ENCODE measurements around the gene PNPLA2.

Gene PNPLA2

DNA sequence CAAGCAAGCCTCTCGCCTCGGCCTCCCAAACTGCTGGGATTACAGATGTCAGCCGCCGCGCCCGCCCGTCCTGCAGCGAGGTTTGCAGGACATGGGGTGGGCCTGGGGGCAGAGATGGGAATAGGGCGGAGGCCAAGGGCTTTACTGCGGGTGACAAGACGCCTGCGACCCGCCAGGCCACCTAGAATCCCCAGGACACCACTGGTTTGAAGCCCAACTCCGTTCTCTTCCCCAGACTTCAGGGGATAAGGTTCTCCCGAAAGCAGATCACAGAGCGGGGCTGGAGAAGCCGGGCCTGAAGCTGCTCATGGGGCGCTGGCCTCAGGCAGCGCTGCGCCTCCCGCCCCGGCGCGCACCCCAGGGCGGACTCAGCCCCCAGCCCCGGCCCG, 23.3 kb downstream of the PNPLA2 start:
- TF ChIP-seq ZNF274 (IDR thresholded peaks at IDR 0.05; ENCODE audit: low read depth, low read length), result no peak
- H3K4me3 ChIP-seq (ENCODE audit: low read length), result peak overlapping the region; percentile 93

DNA sequence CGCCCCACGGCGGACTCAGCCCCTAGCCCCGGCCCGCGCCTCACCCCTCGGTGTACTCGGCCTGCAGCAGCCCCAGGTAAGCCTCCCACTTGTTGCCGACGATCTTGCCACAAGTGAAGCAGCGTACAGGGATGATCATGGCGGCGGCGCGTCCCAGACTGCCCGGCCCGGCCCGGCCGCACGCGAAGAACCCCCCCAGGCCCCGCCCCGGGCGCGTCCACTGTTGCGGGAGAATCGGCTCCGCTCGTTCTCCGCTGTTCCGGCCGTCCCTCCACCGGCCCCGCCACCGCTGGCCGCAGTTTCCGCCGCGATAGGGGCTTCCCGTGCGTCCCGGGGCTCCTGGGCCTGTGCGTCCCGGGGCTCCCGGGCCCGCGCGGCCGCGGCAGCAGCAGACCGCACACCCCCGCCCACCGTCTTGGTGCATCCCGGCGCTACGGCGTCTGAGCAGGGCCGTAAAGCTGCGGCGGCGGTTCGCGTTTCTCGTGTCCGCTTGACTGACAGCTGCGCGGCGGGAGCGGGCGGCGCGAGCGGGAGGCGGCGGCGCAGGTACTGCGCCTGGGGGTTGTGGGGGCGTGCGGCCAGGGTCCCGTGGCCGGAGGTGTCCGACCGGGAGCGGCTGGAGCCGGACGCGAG, 23.8 kb downstream of the PNPLA2 start, which contains the start of the genes POLR2L and TSPAN4:
POLR2L (minus strand) TSS at position 160 of the 633 bp plus-strand sequence; CDS start at position 139, 21 bp downstream.
TSPAN4 (plus strand) TSS at position 483 of the 633 bp plus-strand sequence. CDS start 7,453 bp downstream, outside the sequence.
- H3K4me3 ChIP-seq (ENCODE audit: low read length), result peak within 1 kb of the TSS; percentile 93
- TF ChIP-seq ZNF274 (IDR thresholded peaks at IDR 0.05; ENCODE audit: low read depth, low read length), result no peak

DNA sequence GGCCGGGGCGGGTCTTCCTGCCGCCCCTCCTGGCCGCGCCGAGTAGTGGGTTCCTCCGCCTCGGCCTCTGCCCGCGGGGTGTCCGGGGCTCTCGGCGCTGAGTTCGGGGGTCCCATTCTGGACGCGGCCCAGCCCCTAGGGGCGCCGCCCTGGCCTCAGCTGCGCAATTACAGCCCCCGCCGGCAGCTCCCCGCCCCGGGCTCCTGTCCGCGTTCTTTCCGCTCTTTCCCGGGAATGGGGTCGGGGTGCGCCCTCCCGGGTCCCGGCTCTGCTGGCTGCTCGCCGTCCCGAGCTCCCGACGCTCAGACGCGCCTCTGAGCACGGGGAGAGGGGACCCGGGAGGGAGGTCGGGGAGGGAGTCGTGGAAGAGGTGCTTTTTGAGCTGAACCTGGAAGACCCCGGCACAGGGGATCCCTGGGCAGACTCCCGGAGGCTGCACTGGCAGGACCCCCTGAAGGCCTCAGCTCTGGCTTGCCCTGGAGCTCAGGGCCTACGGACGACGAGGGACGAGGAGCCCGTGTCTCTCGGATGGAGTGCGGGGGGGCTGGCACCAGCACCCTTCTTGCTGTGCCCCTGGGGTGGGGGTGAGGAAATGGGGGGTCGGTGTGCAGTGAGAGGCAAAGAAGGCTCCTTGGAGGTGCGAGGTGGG, 24.5 kb downstream of the PNPLA2 start:
- H3K4me3 ChIP-seq (ENCODE audit: low read length), result peak overlapping the region; percentile 93
- TF ChIP-seq ZNF274 (IDR thresholded peaks at IDR 0.05; ENCODE audit: low read depth, low read length), result no peak

DNA sequence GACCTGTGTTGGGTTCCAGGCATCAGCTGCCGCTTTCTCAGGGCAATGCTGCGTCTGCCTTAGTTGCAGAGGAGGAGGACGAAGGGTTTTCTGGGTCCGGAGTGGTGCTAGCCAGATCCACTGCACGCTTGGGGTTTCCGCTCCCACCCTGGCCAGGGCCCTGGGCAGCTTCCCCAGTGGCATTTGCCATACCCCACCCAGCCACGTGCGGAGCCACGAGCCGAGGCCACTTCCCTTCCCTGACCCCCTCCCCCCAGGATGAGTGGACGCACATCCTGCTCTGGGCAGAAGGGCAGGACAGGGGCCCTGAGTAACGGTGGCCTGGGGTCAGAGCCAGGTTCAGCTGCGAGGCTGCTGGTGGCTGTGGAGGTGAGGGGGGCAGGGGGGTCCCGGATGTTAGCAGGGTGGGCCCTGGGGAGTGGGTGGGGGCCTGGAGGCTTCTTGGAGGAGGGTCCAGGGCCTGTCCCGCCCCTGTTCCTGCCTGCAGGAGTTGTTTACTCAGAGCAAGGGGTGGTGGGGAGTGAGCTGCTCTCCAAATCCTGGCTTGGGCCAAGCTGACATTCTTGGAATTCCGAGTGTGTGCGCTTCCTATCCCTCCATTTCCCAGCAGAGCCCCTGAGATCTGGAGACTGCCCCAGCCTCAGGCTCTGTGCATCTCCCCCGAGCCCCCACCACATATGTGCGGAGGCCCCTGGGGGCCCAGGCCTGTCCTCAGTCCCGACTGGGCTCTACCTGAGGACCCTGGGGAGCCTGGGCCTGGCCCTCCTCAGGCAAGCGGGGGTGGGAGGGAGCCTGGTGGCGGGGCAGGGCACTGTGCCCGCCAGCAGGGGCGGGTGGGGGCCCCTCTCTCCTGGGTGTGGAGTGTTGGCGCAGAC, 25.3 kb downstream of the PNPLA2 start:
- no peak for TF ChIP-seq ZNF274 (IDR thresholded peaks at IDR 0.05; ENCODE audit: low read depth, low read length)
- peak overlapping the region; percentile 93; the same call in 1 of the 2 replicates for H3K4me3 ChIP-seq (ENCODE audit: low read length)

DNA sequence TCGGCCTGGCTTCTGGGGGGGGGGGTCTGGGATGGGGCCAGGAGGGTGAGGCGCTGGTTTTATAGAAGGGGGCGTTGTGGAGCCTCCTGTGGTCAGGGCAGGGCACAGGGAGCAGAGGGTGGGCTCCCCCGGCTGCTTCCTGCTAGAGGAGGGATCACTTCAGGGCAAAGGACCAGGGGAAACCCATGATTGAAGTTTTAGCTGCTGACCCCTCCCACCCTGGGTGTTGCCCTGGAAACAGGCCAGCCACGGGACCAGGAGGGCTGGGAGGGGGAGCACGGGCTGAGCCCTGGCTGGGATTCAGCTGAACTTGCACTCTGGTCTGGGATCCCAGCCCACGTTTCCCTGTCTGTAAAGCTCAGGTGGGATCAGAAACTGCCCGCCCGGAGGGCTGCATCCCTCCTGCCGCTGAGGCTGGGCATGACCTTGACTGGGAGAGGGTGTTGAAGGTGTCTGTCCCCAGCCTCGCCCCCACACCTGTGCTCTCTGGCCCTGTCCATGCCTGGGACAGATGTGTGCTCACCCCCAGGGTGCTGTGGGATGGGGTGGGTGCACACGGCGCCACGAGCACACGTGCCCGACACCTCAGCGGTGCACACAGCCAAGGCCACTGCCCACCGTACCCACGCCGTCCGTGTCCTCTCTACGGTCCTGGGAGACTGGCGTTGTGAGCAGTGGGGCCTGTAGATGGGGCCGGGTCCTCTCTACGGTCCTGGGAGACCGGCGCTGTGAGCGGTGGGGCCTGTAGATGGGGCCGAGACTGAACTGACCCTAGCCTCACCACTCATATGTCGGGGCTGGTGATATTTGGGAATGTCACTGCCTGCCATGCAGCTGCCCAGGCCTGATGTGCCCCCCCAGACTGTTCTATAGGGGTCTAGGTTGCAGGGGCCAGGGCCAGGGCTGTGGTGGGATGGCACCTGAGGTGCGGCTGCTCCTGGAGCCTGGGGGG, 26.3 kb downstream of the PNPLA2 start:
- no peak for TF ChIP-seq ZNF274 (IDR thresholded peaks at IDR 0.05; ENCODE audit: low read depth, low read length)
- H3K4me3 ChIP-seq (ENCODE audit: low read length), result no peak overlapping the region

DNA sequence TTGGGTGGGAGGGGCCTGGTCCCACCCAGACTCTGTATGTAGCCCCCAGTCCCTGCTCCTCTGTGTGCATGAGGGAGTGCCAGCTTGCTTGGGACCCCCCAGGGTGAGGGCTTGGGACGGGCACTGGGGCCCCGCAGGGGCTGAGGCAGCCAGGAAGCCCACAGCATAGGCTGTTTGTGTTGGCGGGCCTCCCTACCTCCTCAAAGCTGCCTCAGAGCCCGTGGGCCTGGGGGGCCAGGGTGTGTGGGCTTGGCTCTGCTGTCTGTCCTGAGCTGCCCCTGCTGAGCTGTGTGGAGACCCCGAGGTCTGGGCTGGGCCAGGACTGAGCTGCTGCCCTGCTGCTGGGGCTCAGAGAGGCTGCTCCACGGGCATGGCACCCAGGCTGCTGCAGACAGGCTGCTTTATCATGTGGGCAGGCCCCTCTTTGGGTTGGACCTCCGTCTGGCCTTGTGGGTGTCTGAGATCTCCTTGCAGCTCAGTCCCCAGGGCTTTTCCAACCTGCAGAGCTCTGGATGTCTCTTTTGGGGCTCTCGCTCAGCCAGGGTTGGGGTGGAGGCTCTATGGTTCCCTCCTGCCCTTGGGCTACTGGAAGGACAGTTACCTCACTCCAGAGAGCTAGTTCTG, 27.3 kb downstream of the PNPLA2 start:
- no peak for TF ChIP-seq ZNF274 (IDR thresholded peaks at IDR 0.05; ENCODE audit: low read depth, low read length)
- H3K4me3 ChIP-seq (ENCODE audit: low read length), result no peak overlapping the region

DNA sequence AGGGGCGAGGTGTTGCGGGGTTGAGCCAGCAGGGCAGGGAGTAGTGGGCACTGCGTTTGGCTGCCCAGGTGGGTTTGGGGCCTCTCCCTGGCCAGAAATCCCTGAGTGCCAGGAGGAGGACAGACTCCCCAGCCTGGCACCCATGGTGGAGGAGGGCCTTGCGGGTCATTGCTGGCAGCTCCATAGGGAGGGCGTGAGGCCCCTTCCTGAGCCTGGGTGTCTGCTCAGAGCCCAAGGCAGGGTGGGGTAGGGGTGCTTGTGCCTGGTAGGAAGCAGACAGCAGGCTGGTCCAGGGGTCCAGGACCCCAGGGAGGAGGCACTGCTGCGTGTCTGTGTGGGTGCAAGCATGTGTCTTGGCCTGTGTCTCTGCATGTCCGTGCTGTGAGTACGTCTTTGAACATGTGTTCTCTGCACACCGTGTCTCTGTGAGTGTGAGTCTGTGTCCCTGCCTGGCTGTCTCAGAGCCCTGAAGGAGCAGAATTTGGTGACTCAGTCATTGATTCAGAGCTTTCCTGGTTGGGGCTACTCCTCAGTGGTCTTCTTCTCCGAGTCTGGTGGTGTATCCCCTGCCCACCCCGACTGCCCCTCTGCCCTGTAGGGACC, 27.9 kb downstream of the PNPLA2 start:
- no peak overlapping the region for H3K4me3 ChIP-seq (ENCODE audit: low read length)
- TF ChIP-seq ZNF274 (IDR thresholded peaks at IDR 0.05; ENCODE audit: low read depth, low read length), result no peak

DNA sequence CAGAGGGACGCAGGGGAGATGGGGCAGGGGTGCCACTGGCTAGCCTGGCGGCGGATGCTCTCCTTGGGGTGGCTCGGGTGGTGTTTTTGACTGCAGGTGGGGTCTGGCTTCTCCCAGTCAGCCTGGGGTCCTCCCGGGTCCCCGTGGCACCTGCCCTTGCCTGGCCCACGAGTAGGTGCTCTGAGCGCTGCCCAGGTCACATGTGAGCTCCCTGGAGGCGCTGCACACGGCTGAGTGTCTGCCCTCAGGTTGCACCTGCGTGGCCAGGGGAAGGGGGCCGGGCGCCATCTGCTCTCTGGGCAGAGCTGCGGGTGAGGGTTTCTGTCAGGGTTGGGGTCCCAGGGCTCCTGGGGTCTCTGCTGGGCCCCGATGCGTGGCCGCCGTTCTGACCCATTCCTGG, 29.2 kb downstream of the PNPLA2 start:
- H3K4me3 ChIP-seq (ENCODE audit: low read length), result no peak overlapping the region
- TF ChIP-seq ZNF274 (IDR thresholded peaks at IDR 0.05; ENCODE audit: low read depth, low read length), result no peak

DNA sequence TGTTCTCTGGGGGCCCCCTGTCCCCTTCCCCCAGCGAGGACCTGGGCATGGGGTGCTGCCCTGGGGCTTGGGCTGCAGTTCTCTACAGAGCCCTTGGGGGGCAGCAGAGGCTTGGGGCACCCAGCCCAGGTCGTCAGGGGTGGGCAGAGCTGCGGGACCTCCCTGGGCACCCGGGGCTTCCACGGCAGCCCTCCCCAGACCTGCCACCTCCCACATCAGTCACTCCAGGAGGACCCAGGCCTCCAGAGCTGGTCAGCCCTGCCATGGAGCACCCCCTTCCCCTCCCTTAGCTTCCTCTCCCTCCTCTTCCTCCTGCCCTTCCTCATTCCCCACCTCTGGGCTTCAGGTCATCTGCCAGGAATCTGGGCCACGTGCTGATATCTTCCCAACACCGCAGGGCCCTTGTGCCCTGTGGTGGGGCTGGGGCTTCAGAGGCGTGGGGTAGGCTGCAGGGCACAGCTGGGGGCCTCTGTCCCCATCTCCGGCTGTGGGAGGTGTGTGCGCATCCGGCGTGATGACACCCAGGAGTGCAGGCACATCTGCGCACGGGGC, 29.7 kb downstream of the PNPLA2 start:
- no peak for TF ChIP-seq ZNF274 (IDR thresholded peaks at IDR 0.05; ENCODE audit: low read depth, low read length)
- no peak overlapping the region for H3K4me3 ChIP-seq (ENCODE audit: low read length)

DNA sequence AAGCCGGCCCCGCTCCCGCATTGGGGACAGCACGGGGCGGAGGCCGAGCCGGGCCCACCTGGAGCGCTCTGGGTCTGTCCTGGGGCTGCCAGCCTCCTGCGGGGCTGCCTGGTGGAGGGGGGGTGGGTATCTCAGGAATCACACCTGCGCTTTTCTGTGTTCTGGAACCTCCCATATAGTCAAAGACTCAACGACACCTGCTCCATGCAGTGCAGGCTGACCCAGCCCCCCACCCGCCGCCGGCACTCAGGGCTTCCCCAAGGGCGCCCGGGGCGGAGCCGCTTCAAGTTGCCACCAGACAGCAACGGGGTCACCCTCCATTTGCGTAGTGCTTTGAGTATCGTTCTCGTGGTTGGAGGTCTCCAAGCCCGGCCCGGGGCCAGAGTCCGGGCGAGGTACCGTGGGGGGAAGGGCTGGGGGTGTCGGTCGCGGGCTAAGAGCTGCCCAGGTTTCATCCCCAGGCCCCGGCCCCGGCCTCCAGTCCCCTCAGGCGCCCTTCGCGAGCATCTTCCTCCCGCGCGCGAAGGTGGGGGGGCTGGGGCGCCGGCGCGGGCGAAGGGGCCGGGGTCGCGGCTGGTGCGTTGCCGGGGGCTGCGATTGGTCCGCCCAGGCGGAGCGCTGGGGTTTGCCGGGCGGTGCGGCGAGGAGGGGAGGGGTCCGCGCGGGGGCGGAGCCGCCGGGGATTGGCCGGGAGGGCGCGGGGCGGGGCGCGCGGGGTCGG, 30.6 kb downstream of the PNPLA2 start:
- peak overlapping the region; percentile 48; the same call in 1 of the 2 replicates for H3K4me3 ChIP-seq (ENCODE audit: low read length)
- no peak for TF ChIP-seq ZNF274 (IDR thresholded peaks at IDR 0.05; ENCODE audit: low read depth, low read length)

DNA sequence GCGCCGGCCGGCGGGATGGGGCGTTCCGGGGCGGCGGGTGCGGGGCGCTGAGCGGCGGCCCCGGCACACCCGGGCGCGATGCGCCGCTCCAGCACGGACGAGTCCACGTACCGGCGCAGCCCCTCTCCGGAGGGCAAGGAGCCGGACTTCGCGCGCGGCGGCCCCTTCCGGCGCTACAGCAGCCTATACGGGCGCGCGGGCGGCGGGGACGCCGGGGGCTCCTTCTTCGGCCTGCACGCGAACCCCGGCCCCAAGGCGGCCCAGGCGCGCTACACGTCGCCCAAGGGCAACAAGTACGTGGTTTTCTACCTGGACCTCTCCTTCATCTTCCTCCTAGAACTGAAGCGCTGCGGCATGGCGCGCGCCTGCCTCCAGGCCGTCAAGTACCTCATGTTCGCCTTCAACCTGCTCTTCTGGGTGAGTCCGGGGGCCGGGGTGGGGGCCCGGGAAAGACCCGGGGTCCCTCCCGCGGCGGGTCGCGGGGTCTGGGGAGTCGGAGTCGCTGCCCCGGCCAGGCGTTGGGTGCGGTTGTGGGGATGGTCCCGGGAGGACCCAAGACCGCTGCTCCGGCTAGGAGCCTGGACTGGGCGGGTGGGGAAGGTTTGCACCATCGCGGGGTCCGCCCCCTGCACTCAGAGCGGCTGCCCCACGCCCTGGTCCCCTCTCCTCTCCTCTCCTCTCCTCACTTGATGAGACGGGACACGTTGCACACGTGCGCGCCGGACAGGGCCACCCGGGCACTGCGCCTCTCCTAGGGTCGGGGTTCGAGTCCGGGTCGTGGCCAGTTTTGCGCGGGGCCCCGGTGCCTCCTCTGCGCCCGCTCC, 31.4 kb downstream of the PNPLA2 start:
- TF ChIP-seq ZNF274 (IDR thresholded peaks at IDR 0.05; ENCODE audit: low read depth, low read length), result no peak
- H3K4me3 ChIP-seq (ENCODE audit: low read length), result peak overlapping the region; percentile 28; the same call in 1 of the 2 replicates
